HG02970 (cell line): ENCODE measurements around the gene DENND1A.

Experiments used
- ATAC-seq: cut with Tn5 transposase; IDR thresholded peaks from one replicate; pipeline ENCODE4 v1.9.1; 2021; ENCODE audit warnings: mild to moderate bottlenecking, moderate library complexity, moderate number of reproducible peaks; ENCODE audit not compliant: unreplicated experiment, low FRiP score

The DENND1A gene

GRCh38 chr9:123865226-123866000 is 64.5 kb downstream of the DENND1A start:
- no peak for ATAC-seq

GRCh38 chr9:123864251-123864650 is 65.7 kb downstream of the DENND1A start:
- no peak for ATAC-seq

GRCh38 chr9:123863164-123863855 is 66.6 kb downstream of the DENND1A start:
- ATAC-seq: no peak

GRCh38 chr9:123861756-123862120 is 68.2 kb downstream of the DENND1A start:
- no peak for ATAC-seq

DNA sequence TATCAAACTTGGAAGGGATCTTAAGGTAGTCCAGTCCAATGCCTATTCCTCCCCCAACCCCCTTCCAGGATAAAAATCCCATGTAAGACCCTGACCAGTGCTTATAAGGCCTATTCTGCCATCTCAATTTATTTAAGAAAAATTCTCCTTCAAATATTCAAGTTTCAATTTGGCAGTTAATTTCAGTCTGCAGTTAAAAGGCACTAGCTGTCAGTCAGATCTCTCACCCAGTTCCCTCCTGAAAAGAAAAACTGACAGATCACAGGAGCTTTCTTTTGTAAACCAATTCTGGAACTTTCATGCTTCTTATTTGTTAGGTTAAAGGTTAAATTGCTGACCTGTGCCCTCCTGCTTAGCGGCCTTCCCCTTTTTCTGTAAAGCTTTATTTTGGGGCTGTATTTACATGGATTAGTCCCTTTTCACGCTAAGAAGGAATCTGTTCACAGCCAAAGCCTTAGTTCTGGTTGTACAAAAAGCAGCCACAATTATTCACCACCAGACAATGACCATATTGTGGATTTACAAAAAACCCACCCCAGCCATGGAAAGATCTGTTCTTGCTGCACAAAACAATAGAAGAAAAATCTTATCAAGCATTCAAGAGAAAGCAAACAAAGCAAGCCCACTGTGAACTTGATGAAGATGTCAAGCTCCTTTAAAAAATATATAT is 68.7 kb downstream of the DENND1A start:
- no peak for ATAC-seq

DNA sequence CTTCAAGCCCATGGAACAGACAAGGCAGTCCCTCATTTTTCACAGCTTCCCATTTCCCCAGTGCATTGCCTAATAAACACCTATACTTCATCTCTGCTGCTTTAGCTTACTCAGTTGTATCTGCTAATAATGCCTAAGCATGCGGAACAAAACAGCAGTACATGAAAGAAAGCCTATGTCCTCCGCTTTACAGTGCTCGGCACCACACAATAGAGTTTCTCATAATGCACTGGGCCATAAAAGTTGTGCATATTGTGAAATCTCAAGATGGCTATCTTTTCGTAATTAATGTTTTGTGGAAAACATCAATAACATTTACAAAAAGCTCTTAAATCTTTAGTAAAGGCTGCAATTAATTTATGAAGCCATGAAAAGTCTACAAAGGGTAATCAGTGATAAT is 69.3 kb downstream of the DENND1A start:
- no peak for ATAC-seq

DNA sequence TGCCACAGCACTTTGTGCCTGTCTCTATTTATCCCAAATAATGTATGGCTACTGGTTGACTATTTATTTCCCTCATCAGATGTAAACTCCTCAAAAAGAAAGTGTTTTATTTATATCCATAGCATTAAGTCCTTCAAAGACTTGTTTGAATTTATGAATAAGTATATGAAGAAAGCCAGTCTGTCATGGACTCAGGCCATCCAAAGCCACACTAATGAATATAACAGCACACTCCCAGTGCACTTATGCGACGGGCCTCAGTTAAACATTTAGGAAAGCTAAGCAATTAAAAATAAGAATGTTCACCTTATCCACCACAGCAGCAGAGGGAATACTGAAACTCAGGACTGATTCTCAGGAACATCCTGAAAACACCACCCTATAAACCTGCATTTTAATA is 77.5 kb downstream of the DENND1A start:
- no peak for ATAC-seq

DNA sequence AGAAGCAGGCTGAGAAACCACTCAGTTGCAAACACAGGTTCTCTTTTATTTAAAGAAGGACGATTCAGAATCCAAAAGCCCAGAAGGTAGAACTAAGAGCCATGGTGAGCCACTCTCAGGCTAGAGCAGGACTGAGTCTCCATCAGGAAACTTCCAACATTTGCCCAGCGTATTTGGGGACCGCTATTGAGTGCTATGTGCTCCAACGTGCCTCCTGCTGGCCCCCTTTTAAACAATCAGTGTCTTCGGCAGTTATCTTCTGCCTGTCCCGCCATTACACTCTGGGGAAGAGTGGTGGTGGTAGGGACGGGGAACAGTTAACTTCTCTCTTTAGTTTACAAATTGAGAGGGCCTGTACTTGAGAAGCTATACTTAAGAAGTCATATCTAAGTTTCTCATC is 78.1 kb downstream of the DENND1A start:
- no peak for ATAC-seq

GRCh38 chr9:123848447-123849085 is 81.4 kb downstream of the DENND1A start:
- ATAC-seq: no peak

DNA sequence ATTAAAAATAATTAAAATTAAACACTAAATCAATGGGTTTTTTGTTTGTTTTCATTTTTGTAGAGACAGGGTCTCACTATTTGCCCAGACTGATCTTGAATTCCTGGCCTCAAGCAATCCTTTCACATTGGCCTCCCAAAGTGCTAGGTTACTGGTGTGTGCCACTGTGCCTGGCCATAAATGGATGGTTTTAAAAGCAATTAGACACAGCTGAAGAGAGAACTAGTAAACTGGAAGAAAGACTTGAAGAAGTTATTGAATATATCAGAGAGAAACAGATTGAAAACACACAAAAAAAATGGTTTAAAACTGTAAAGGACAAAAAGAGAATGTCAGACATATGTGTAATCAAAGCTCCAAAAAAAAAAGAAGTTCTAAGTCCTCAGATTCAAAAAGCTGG is 83.0 kb downstream of the DENND1A start:
- ATAC-seq: no peak

DNA sequence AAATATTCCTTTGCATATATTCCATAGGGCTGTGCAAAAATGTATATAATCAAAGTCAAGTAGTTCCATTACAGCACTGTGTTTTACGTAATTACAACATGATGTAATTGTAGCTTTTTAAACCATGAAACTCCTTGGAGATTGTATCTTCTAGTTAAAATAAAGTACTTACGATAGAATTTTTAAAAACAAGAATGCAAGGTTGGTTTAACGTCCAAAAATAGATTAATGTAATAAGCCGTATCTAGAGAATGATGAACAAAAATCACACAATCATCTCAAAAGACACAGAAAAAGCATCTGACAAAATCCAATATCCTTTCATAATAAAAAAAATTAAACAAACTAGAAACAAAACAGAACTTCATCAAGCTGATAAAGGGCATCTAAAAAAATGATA is 86.2 kb downstream of the DENND1A start:
- ATAC-seq: no peak

GRCh38 chr9:123835821-123836220 is 94.1 kb downstream of the DENND1A start:
- no peak for ATAC-seq

DNA sequence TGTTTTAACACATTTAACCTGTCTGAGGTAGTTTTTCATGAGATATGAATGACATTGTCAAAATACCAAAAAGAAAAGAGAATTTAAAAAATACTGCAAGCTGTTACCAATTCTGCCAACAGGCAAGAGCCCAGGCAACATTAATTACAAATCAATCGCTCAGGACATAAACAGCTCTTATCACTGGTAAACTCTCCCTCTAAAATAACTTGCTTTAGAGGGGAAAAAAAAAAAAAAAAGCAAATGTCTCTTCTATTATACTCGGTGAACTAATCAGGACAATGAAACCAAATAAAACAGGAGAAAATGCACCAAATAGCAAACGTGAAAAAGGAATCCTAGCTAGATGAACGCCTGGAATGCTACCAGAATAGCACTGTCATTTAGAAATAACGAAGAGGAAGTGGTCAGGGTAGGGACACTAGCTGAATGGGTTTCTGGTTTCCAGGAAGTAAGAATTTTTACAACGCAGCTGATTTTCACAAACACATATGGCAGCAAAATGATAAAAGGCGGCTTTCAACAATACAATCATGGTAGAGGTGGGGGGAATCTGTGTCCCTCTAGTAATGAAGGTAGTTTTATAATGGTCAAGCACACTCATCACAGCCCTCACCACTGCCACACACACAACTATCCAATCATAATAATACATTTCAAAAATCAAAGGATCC is 94.9 kb downstream of the DENND1A start:
- ATAC-seq: no peak

DNA sequence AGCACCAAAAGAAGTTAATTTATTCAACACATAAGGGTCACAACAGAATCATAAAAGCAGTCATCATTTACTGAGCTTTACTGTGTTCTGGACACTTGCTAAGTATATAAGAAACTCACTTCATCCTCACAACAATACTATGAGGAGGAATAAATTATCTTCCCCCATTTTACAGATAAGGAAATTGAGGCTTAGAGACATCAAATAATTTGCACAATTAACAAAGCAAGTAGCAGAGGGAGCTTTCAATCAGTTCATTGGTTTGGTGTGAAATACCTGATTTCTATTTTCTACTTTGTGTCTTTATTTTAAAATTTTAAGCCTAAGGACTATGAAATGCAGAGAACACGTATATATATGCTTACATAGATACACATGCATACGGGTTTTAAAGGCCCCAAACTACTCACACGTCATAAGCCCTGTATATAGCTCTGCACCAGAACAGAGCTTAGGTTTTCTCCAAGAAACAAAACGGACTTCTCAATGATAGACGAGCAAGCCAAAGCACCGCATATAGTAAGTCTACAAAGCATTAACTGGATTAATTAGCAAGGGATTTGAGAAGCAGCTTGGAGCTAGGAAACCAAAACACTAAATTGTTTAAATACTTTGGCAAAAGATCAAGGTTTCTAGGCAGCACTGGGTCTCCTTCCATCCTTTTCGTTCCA is 95.6 kb downstream of the DENND1A start:
- ATAC-seq: no peak

DNA sequence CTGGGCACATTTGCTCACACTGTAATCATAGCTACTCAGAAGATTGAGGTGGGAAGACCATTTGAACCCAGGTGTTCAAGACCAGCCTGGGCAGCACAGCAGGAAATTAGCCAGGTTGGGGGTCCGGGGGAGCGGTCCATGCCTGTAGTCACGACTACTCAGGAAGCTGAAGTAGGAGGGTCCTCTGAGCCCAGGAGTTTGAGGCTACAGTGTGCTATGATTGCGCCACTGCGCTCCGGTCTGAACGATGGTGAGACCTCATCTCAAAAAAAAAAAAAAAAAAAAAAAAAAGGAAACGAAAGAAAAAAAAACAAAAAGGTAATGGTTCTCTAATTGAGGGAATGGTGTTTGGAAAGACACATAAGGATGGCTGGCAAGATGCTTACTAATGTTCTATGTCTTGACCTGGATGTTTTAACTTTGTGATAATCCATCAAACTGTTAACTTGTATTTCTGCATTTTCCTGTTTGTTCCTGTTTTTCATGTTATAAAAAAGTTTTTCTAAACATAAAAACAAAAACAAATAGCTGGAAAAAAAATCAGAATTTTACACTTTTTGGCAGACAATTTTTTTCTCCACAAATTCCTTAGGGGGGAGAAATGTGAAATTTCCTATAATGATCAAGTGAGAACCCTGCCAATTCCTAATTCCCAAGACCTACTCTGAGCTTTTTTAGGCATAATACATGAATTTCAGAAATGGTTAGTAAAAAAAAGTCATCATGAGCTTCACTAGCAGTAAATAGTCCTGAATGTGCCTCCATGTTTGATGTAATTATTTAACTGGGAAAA is 96.9 kb downstream of the DENND1A start:
- ATAC-seq: no peak

DNA sequence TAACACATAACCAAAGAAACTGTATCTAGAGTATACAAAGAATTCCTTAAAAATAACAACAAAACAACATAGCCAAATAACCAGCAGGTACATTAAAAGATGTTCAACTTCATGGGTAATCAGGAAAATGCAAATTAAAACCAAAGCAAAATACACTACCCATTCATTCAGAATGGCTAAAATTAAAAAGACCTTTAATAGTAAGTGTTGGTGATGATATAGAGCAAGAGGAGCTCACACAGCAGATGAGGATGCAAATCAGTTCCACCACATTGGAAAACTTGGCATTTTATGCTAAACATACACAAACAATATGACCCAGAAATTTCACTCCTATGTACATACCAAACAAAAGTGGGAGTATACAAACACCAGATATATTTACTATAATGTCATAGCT is 97.8 kb downstream of the DENND1A start:
- no peak for ATAC-seq

DNA sequence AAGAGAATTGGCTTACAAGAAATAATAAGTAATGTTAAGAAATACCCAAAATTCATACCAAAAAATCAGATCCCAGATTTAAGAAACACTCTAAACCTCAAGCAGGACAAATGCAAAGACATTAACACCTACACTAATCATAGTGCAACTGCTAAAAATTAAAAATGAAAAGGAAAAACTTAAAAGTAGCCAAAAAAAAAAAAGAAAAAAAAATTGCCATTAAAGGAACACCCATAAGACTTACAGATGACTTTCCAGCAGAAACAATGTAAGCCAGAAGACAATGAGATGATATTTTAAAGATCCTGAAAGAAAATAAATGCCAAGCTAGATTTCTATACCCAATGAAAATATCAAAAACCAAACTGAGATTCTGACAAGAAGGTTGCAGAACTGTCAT is 101.5 kb downstream of the DENND1A start:
- ATAC-seq: no peak

- ATAC-seq: no peak
These were observed 104.4 kb downstream of the DENND1A start for GRCh38 chr9:123825342-123826060.
